Stimulated activated naive CD8-positive, alpha-beta T cell treated with anti-CD3 and anti-CD28 coated beads, Interleukin-15, Interleukin-2, amounts not matched to agents 100 U/mL and 50 U/mL, for 24 hours (primary cell): ENCODE results near the gene HRH2.

Experiments used
- ATAC-seq: fragments of 150-1000 bp; cut with Tn5 transposase; one replicate; pipeline ENCODE4 v1.10.0; 2021
- DNase-seq: peaks from one replicate; pipeline ENCODE4 v3.0.0; 2021

Gene HRH2

DNA sequence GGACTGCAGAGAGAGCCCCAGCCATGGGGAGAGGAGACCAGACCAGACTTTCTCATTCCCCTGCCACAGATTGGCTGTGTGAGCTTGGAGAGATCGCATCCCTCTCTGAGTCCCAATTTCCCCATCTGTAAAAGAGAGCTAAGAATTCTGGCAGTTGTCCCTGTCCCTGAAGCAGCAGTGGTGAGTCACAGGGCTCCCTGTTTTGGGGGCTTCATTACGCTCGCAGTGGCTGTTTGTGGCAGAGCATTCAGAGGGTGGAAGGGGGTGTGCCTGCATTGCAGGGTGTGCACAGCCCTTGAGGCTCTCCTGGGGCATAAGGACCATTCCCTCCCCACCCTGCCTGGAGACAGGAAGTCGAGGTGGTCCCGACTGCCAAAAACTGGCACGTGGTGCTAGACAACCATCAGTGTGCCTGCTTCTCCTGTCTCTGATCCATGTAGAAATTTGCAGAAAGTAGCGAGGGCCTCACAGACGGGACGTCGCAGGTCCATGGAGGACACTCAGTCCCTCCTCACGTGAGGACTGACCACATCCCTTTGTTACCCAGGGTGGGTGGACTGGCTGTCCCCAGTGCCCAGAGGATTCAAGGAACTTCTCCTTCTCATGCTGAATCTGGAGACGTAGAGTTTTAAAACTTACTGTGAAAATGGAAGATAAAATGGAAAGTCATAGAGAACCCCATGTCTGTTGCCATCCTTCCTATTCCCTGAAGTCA lies 35.3 kb downstream of the HRH2 start:
- DNase-seq (no peak), ATAC-seq (no peak)

- ATAC-seq: no peak
Measured at GRCh38 chr5:175693741-175694140, 35.9 kb downstream of the HRH2 start.

DNA sequence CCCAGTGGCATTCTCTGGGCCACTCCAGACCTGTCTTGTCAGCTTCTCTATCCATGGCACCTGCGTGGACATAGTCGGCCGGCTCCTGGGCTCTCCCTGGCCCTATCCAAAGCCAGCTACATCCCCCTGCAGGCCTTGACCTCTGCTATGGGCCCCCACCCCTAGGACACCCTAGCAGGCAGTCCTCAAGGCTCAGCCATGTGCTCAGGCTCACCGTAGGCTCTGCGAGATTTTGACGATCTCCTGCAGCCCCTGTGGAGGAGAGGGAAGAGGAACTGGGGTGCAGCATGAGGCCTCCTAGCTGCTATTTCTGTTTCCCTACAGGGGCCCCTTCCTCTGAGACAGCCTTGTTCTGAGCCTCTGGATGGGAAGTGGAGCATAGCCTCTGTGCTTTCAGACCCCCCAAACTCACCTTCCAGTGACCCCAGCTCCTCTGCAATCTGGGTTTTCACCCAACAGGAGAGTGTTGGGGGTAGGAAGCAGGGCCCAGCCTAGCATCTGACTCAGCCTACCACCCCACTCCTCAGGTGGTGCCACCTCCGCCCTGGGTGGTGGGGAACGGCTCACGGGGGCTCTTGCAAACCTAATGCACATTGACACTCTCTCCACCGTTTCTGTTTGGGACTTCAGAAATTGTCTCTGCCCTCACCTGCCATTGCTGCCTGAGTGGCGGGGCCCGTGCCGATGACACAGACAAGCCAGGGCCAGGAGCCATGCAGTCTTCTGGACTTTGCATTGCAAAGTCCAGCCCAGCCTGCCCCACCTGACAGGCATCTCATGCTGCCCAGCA lies 36.7 kb downstream of the HRH2 start:
- DNase-seq: no peak
- ATAC-seq: no peak

More at GRCh38 chr5:175693741-175694140, 35.9 kb downstream of the HRH2 start:
- no peak for DNase-seq

- ATAC-seq: no peak
- DNase-seq: no peak
Measured at GRCh38 chr5:175695161-175696126, 37.6 kb downstream of the HRH2 start.

GRCh38 chr5:175696139-175696854 lies 38.4 kb downstream of the HRH2 start:
- ATAC-seq (peak; percentile 67), DNase-seq (peak; percentile 86)

GRCh38 chr5:175696855-175697198 lies 39.0 kb downstream of the HRH2 start:
- no peak for DNase-seq
- no peak for ATAC-seq

- ATAC-seq (no peak), DNase-seq (no peak)
Measured at GRCh38 chr5:175697846-175698245, 40.0 kb downstream of the HRH2 start.

- ATAC-seq: no peak
- DNase-seq: no peak
Measured at GRCh38 chr5:175698401-175699115, 40.7 kb downstream of the HRH2 start.

- ATAC-seq (no peak), DNase-seq (no peak)
Measured at GRCh38 chr5:175700991-175701390, 43.1 kb downstream of the HRH2 start.

DNA sequence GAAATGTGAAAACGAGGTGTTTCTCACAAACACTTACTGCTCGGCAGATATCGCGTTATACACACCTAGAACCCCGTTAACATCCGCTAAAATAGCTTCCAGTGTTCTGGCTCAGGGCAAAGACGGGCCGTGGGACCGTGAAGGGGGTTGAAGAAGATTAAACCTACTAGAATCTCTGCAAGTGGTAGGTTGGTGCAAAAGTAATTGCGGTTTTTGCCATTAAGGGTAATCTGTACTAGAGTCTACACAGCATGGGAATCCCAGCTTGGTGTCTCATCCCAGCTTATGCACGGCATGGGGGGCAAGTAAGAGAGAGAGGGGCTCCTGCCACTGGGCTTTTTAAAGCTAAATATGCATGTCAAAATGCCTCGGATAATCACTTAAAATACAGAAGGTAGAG lies 43.9 kb downstream of the HRH2 start:
- no peak for DNase-seq

DNA sequence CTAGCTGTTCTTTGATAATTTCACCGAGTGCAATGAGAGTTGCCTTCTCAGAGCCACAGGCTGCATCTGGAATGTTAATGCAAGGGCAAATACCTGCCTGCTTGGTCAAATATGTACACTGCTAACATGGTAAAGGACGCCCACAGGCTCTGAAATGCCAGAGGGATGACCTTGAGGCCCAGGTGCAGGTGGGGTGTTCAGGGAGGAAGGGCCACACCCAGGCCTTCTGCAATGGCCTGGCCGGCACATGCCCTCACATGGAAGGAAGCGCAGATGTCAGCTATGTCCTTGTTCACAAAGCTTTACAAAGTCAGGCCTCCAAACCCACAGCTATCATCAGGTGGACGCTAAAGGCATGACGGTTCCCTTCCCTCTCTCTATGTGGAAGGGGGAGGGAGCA lies 48.6 kb downstream of the HRH2 start:
- DNase-seq (no peak), ATAC-seq (no peak)

More for the DNA sequence above, 43.9 kb downstream of the HRH2 start:
- ATAC-seq: no peak

- ATAC-seq (no peak), DNase-seq (no peak)
Measured at GRCh38 chr5:175707751-175708375, 50.0 kb downstream of the HRH2 start.

GRCh38 chr5:175709276-175709781 lies 51.5 kb downstream of the HRH2 start:
- ATAC-seq (no peak), DNase-seq (no peak)

DNA sequence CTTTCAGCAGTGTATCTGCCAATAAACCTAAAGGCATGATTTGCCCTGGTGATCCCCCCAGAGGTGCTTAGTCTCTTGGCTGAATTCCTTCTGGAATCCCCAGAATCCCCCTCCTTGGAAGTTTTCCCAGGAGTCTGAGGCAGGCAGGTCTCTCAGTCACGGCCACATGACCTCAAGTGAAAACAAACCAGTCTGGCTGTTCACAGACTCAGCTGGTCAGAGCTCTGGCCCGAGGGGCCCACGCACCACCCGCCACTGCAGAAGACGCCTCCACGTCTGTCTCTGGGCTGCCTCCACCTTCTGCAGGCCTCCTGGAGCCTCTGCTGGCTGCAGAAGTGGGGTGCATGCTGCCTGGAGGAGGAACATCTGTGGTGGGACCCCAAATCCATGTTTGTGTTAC lies 52.5 kb downstream of the HRH2 start:
- ATAC-seq: no peak
- no peak for DNase-seq

GRCh38 chr5:175711031-175711430 lies 53.2 kb downstream of the HRH2 start:
- no peak for DNase-seq
- no peak for ATAC-seq

DNA sequence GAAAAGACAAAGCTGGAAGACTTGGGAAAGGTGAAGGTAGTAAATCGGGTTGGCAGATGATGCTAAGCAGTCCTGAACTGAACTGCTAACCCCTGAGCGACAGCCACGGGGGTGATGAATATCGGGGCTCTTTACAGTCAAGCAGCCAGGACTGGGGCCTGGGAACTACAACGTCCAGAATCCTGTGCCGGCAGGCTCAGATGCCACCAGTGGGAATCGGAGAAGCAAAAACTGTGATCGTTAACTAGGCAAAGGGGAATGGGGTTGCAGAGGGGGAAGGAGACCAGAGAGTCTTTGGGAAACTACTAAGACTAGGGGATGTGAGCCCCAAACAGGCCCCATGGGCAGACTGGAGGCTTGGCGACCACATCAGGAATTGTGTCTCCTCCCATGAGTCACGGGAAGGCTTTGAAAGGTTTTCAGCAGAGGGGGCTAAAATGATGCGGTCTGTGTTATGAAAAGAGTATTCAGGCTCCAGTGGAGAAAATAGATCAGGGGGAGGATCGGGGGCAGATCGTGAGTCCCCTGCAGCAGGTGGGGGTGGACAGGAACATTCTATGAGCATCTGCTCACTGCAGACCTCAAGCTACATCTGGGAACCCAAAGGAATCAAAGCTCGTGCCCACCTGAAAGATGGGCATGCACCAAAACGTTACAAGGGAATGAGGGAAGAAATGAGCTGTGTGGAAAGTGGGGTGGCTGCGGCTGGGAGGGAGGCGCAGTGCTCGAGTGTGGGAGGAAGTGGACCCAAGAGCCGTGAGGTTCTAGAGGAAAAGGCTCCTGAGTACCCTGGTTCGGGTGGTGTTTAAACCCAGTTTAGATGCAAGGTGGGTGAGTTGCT lies 53.8 kb downstream of the HRH2 start:
- no peak for DNase-seq

DNA sequence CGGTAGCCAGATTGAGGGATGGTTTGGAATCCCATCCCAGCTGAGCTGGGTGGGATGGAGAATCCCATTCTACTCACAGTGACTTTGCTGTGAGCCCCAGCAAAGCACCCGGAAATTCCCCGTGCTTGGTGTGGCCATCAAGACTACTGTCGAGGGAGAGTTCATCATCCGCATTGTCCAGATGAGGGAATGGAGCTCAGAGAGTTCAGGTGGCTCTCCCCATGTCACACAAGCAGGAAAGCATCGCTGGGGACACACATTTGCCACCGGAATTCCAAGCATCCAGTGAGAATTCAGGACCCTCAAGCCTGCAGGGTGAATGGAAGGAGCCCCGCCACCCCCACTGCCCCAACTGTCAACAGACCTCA lies 54.4 kb downstream of the HRH2 start:
- DNase-seq (no peak), ATAC-seq (no peak)

More for the DNA sequence above, 53.8 kb downstream of the HRH2 start:
- ATAC-seq: no peak

DNA sequence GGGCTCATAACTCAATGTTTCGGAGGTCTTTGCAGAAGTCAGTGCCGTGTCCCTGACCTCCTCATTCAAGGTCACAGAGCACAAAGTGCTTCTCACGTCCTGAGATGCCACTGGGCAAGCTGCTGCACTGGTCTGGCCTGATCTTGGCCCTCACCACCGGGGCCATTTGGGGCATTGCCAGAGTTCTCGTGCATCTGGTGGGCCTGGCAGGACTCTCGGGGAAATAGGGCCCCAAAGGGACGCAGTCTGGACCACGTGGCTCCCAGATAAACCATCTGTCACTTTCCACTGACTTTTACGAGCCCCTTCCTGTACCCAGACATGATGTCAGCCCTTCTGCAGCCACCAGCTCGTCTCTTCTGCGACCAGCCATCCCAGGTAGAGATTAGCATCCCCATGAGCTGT lies 54.8 kb downstream of the HRH2 start:
- DNase-seq: no peak
- ATAC-seq: no peak

DNA sequence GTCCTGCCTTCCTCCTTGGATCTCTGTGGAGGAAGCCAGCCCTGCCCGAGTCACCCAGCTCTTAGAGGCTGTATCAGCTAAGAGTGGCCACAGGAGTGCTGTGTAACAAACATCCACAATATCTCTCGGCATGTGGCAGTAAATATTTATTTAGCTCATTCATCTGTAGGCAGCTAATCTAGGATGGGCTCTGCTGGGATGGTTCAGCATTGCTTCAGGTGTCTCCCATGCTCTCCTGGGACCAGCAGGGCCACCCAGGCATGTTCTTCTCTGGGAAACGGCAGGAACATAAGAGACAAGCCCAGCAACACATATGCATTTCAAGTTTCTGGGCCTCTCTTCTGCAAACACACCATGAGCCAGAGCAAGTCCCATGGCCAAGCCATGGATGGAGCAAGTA lies 56.1 kb downstream of the HRH2 start:
- ATAC-seq (no peak), DNase-seq (no peak)
